Subcutaneous adipose tissue (tissue), 4 donors: ENCODE data around the gene ITGB7. TPM values are rescaled to one million over a fixed set of nuclear protein-coding genes. Genes with fewer than 3 reads are reported as not detected.

Experiments
- CTCF ChIP-seq: fragments of 450-650 bp; IDR thresholded peaks from one replicate; pipeline ENCODE4 v1.5.1; 2016; ENCODE audit warnings: low read depth, mild to moderate bottlenecking, control low read depth, antibody characterized with exemption, moderate library complexity
- total RNA-seq, 4 donors: library from RNA; depleted of rRNA; stranded (reverse); fragments of >200 nt; gene quantifications; one replicate each; pipeline ENCODE4 v1.1.0, GENCODE V29; 2016

ITGB7 gene
- total RNA-seq, 4 donors from 2014 or later, result 0.49 to 8.1 (median 3.0) TPM

DNA sequence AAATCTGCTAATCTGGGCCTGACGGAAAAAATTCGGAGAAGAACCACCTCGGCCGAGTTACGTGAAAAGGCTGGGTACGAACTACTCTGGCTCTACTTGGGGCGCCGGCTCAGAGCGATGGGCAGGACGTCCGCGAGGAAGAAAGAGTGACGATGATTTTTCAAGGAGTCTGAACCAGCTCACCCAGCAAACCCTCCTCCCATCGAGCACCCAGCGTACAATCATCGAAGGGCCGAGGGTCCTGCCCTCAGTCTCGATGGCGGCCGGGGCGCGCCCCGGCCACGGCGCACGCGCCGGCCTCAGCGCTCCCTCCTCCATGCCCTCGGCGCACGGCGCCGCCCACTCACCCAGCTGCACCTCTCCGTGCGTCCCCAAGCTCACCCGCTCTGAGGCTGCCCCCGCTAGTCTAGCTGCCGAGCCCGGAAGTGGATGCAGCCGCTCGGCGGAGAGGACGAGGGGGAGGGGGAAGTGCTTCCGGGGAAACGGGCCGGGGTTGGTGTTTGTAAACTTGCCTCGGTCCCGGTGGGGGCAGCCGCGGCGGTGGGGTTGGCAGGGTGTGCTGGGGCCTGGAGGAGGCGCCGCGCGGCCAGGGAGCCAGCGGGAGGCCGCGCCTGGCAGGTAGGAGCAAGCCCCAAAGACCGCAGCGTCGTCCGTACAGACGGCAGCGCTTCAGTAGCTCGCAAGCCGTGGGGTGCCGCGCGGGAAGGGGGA lies 26.7 kb downstream of the ITGB7 start, which contains the start of the genes CSAD and ZNF740:
Gene CSAD (minus strand): TSS at position 706 of the 711 bp plus-strand sequence. CDS start 7,455 bp downstream, outside the sequence.
Gene ZNF740 (plus strand): TSS at position 503 of the 711 bp plus-strand sequence. CDS start 1,262 bp downstream, outside the sequence.
- no peak for TF ChIP-seq CTCF

- no peak for TF ChIP-seq CTCF
Measured at GRCh38 chr12:53179687-53180219, 27.3 kb downstream of the ITGB7 start.

GRCh38 chr12:53176750-53177149 lies 30.3 kb downstream of the ITGB7 start:
- no peak for TF ChIP-seq CTCF

- TF ChIP-seq CTCF, result no peak
Measured at GRCh38 chr12:53174881-53175491, 32.1 kb downstream of the ITGB7 start.

DNA sequence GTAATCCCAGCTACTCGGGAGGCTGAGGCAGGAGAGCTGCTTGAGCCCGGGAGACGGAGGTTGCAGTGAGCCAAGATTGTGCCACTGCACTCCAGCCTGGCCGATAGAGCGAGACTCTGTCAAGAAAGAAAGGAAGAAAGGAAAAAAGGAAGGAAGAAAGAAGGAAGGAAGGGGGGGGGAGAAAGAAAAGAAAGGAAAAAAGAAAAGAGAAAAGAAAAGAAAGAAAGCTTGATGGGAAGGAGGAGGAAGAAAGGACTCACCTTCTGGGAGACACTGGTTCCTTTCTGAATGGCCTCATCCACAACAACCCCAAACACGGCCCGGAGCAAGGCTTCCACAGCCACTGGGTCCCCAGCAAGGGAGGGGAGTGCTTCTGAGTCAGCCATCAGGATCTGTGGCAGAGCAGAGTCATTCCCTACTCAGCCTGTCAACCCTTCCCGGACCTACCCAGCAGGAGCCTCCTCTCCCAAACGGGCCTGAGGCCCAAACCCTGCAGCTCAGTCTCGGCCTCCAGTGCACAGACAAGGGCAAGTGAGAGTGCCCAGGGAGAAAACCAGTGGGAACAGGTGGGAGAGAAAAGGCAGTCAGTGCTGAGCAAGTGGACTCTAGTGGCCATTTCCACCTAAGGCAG lies 33.9 kb downstream of the ITGB7 start:
- no peak for TF ChIP-seq CTCF

GRCh38 chr12:53172352-53172751 lies 34.7 kb downstream of the ITGB7 start:
- no peak for TF ChIP-seq CTCF

- no peak for TF ChIP-seq CTCF
Measured at GRCh38 chr12:53171725-53172329, 35.2 kb downstream of the ITGB7 start.
